HG02588 (cell line): ENCODE results near the gene SFT2D2.

Experiments used
- ATAC-seq: cut with Tn5 transposase; IDR thresholded peaks from one replicate; pipeline ENCODE4 v1.9.1; 2021; ENCODE audit warnings: mild to moderate bottlenecking, moderate library complexity; ENCODE audit not compliant: unreplicated experiment

SFT2D2 gene

GRCh38 chr1:168221275-168221674, 4.5 kb upstream of the SFT2D2 start:
- no peak for ATAC-seq

- no peak for ATAC-seq
Measured at GRCh38 chr1:168223261-168223660, 2.5 kb upstream of the SFT2D2 start.

GRCh38 chr1:168223681-168224540, 1.9 kb upstream of the SFT2D2 start:
- no peak for ATAC-seq

- no peak for ATAC-seq
Measured at GRCh38 chr1:168224991-168225390, 813 bp upstream of the SFT2D2 start.

- no peak for ATAC-seq
Measured at GRCh38 chr1:168227620-168228019, 1.8 kb downstream of the SFT2D2 start.

GRCh38 chr1:168229893-168230292, 4.1 kb downstream of the SFT2D2 start:
- no peak for ATAC-seq

- no peak for ATAC-seq
Measured at GRCh38 chr1:168230709-168231108, 4.9 kb downstream of the SFT2D2 start.

GRCh38 chr1:168234846-168235547, 9.2 kb downstream of the SFT2D2 start:
- ATAC-seq, result peak; percentile 75

- ATAC-seq, result peak; percentile 11
Measured at GRCh38 chr1:168235548-168235885, 9.7 kb downstream of the SFT2D2 start.

GRCh38 chr1:168235937-168236336, 10.1 kb downstream of the SFT2D2 start:
- no peak for ATAC-seq

- no peak for ATAC-seq
Measured at GRCh38 chr1:168236836-168237611, 11.2 kb downstream of the SFT2D2 start.

GRCh38 chr1:168243198-168243597, 17.4 kb downstream of the SFT2D2 start:
- no peak for ATAC-seq

- no peak for ATAC-seq
Measured at GRCh38 chr1:168243636-168244212, 17.9 kb downstream of the SFT2D2 start.

- ATAC-seq, result no peak
Measured at GRCh38 chr1:168245042-168245441, 19.2 kb downstream of the SFT2D2 start.

GRCh38 chr1:168246506-168246905, 20.7 kb downstream of the SFT2D2 start:
- no peak for ATAC-seq

- no peak for ATAC-seq
Measured at GRCh38 chr1:168252204-168252733, 26.5 kb downstream of the SFT2D2 start.

- no peak for ATAC-seq
Measured at GRCh38 chr1:168256164-168256563, 30.4 kb downstream of the SFT2D2 start.

- ATAC-seq, result no peak
Measured at GRCh38 chr1:168257397-168257796, 31.6 kb downstream of the SFT2D2 start.

- ATAC-seq, result no peak
Measured at GRCh38 chr1:168259567-168259966, 33.8 kb downstream of the SFT2D2 start.

GRCh38 chr1:168260393-168260792, 34.6 kb downstream of the SFT2D2 start:
- ATAC-seq, result no peak

- no peak for ATAC-seq
Measured at GRCh38 chr1:168261390-168261789, 35.6 kb downstream of the SFT2D2 start.
